Stimulated activated naive B cell treated with anti-CD40 and anti-IgM and Interleukin-4, amounts not matched to agents 10 μg/mL and 1 μg/mL and 100 μg/mL, for 72 hours (primary cell): Measurements from ENCODE around the gene UEVLD.

Source experiments
- ATAC-seq, 2 donors: fragments of 150-1000 bp; cut with Tn5 transposase; replicated peaks; 2 replicates each; pipeline ENCODE4 v1.10.0; 2021; ENCODE audit warnings: moderate library complexity in 1 of 2
- DNase-seq: peaks from one replicate; pipeline ENCODE4 v3.0.0; 2021
- H3K27ac Mint-ChIP-seq: one replicate; pipeline ENCODE4 v1.8.0; 2022; ENCODE audit warnings: mild to moderate bottlenecking, mixed read lengths
- H3K27me3 Mint-ChIP-seq, 2 donors: one replicate each; pipeline ENCODE4 v1.8.0; 2022; ENCODE audit warnings: mixed read lengths in 2 of 2
- H3K36me3 Mint-ChIP-seq, 2 donors: one replicate each; pipeline ENCODE4 v1.8.0; 2022; ENCODE audit warnings: mixed read lengths in 2 of 2, mild to moderate bottlenecking in 1 of 2
- H3K4me1 Mint-ChIP-seq, 2 donors: one replicate each; pipeline ENCODE4 v1.8.0; 2022; ENCODE audit warnings: mixed read lengths in 2 of 2, mild to moderate bottlenecking in 1 of 2
- H3K4me3 Mint-ChIP-seq, 2 donors: one replicate each; pipeline ENCODE4 v1.8.0; 2022; ENCODE audit warnings: mild to moderate bottlenecking in 2 of 2, mixed read lengths in 2 of 2, moderate library complexity in 1 of 2
- H3K9me3 Mint-ChIP-seq, 2 donors: one replicate each; pipeline ENCODE4 v1.8.0; 2022; ENCODE audit warnings: mixed read lengths in 2 of 2, mild to moderate bottlenecking in 1 of 2

The UEVLD gene

GRCh38 chr11:18498039-18498438, 90.5 kb downstream of the UEVLD start:
- Mint-ChIP-seq H3K27me3 (no peaks in the 10 kb centered on the region), H3K36me3 (peaks cover 37 to 51% of the 10 kb centered on the region in 2 donors), H3K27ac (no peak overlapping the region), H3K4me1 (peaks cover 2 to 16% of the 10 kb centered on the region in 2 donors), H3K9me3 (no peaks in the 10 kb centered on the region), H3K4me3 (no peak overlapping the region)
- DNase-seq (no peak), ATAC-seq (no peak)

GRCh38 chr11:18495703-18496102, 92.8 kb downstream of the UEVLD start:
- ATAC-seq (no peak), DNase-seq (no peak)
- Mint-ChIP-seq H3K36me3 (peaks cover 26 to 43% of the 10 kb centered on the region in 2 donors), H3K9me3 (no peaks in the 10 kb centered on the region), H3K27ac (peak overlapping the region; percentile 10), H3K4me3 (no peak overlapping the region), H3K27me3 (no peaks in the 10 kb centered on the region), H3K4me1 (peaks cover 6 to 26% of the 10 kb centered on the region in 2 donors)

GRCh38 chr11:18495271-18495670, 93.3 kb downstream of the UEVLD start:
- Mint-ChIP-seq H3K4me3 (no peak overlapping the region), H3K36me3 (peaks cover 26 to 44% of the 10 kb centered on the region in 2 donors), H3K4me1 (peaks cover 10 to 31% of the 10 kb centered on the region in 2 donors), H3K27ac (peak overlapping the region; percentile 10), H3K9me3 (no peaks in the 10 kb centered on the region), H3K27me3 (no peaks in the 10 kb centered on the region)
- ATAC-seq: peak; percentile 65 to 82
- no peak for DNase-seq

GRCh38 chr11:18493310-18493709, 95.2 kb downstream of the UEVLD start:
- no peaks in the 10 kb centered on the region for H3K9me3 Mint-ChIP-seq
- ATAC-seq (no peak), DNase-seq (no peak)
- peaks cover 12 to 34% of the 10 kb centered on the region in 2 donors for H3K4me1 Mint-ChIP-seq
- no peak overlapping the region for H3K4me3 Mint-ChIP-seq
- peak overlapping the region; percentile 62 for H3K27ac Mint-ChIP-seq
- peaks cover 26 to 45% of the 10 kb centered on the region in 2 donors for H3K36me3 Mint-ChIP-seq
- H3K27me3 Mint-ChIP-seq: no peaks in the 10 kb centered on the region

GRCh38 chr11:18492888-18493287, 95.6 kb downstream of the UEVLD start:
- peak in 1 of 2 donors; percentile 57 for ATAC-seq
- H3K27ac Mint-ChIP-seq: no peak overlapping the region
- DNase-seq: no peak
- no peaks in the 10 kb centered on the region for H3K27me3 Mint-ChIP-seq
- no peaks in the 10 kb centered on the region for H3K9me3 Mint-ChIP-seq
- peaks cover 29 to 45% of the 10 kb centered on the region in 2 donors for H3K36me3 Mint-ChIP-seq
- H3K4me1 Mint-ChIP-seq: peaks cover 12 to 34% of the 10 kb centered on the region in 2 donors
- no peak overlapping the region for H3K4me3 Mint-ChIP-seq

- no peaks in the 10 kb centered on the region for H3K9me3 Mint-ChIP-seq
- no peak overlapping the region for H3K27ac Mint-ChIP-seq
- H3K4me1 Mint-ChIP-seq: peaks cover 12 to 34% of the 10 kb centered on the region in 2 donors
- no peak for ATAC-seq
- no peak for DNase-seq
- no peaks in the 10 kb centered on the region for H3K27me3 Mint-ChIP-seq
- H3K4me3 Mint-ChIP-seq: no peak overlapping the region
- peaks cover 34 to 43% of the 10 kb centered on the region in 2 donors for H3K36me3 Mint-ChIP-seq
Observed at GRCh38 chr11:18491924-18492323, 96.6 kb downstream of the UEVLD start.

GRCh38 chr11:18490736-18491485, 97.6 kb downstream of the UEVLD start:
- Mint-ChIP-seq H3K36me3 (peaks cover 35 to 42% of the 10 kb centered on the region in 2 donors), H3K9me3 (no peaks in the 10 kb centered on the region), H3K27ac (no peak overlapping the region), H3K4me3 (no peak overlapping the region), H3K4me1 (peaks cover 17 to 39% of the 10 kb centered on the region in 2 donors), H3K27me3 (no peaks in the 10 kb centered on the region)
- DNase-seq: no peak
- ATAC-seq: no peak

- Mint-ChIP-seq H3K27me3 (no peaks in the 10 kb centered on the region), H3K27ac (no peak overlapping the region), H3K9me3 (no peaks in the 10 kb centered on the region), H3K4me1 (peaks cover 18 to 37% of the 10 kb centered on the region in 2 donors), H3K4me3 (no peak overlapping the region), H3K36me3 (peaks cover 35 to 40% of the 10 kb centered on the region in 2 donors)
- DNase-seq (no peak), ATAC-seq (no peak)
Observed at GRCh38 chr11:18490319-18490718, 98.2 kb downstream of the UEVLD start.

GRCh38 chr11:18485913-18486528, 102.5 kb downstream of the UEVLD start:
- H3K27ac Mint-ChIP-seq: peak overlapping the region; percentile 67
- no peaks in the 10 kb centered on the region for H3K9me3 Mint-ChIP-seq
- peaks cover 14 to 19% of the 10 kb centered on the region in 2 donors for H3K4me1 Mint-ChIP-seq
- no peaks in the 10 kb centered on the region for H3K27me3 Mint-ChIP-seq
- ATAC-seq: peak; percentile 84 to 91
- H3K4me3 Mint-ChIP-seq: no peak overlapping the region
- peaks cover 50 to 63% of the 10 kb centered on the region in 2 donors for H3K36me3 Mint-ChIP-seq
- peak; percentile 13 for DNase-seq
